A549 (cell line): ENCODE measurements around the gene SERPINE3. TPM values are rescaled to one million over a fixed set of nuclear protein-coding genes. Genes with fewer than 3 reads are reported as not detected.

Experiments used
- polyA plus RNA-seq, 4 experiments: library from polyadenylated mRNA; depleted of rRNA in 3 of 4; stranded (reverse); fragments of >200 nt; fragmentation: RNase III in 1 of 4; extraction: RNeasy Plus Mini Kit Qiagen cat#74134 plus additional on column Dnase treatment in 1 of 4; gene quantifications; 2 replicates in 3 of 4; 3 replicates in 1 of 4; pipeline ENCODE4 v1.2.3, GENCODE V29; 2011 to 2017
- small RNA-seq, 6 experiments: library from RNA; depleted of rRNA; stranded (forward); fragments of <200 nt; gene quantifications; one replicate each; pipeline ENCODE3, GENCODE V24; 2012

The SERPINE3 gene
- polyA plus RNA-seq, 2 of the 4 experiments (the other 2 are of a cell fraction) = 0.09 TPM; not detected in 1

Small RNAs within 50 kb of the gene (small RNA-seq; reads per million reads assigned to genes)
- gene MIR5693 = 0 reads per million in 6 experiments

Other genes with a start within 250 kb of the SERPINE3 start
- not detected in 2 replicates for gene C13orf42, start 228.4 kb upstream of the SERPINE3 start, polyA plus RNA-seq (2011; rRNA removed)
- gene C13orf42, start 228.4 kb upstream of the SERPINE3 start, polyA plus RNA-seq (2017; fragmentation: RNase III; extraction: RNeasy Plus Mini Kit Qiagen cat#74134 plus additional on column Dnase treatment) = not detected in 3 replicates
- gene FAM124A, start 117.3 kb upstream of the SERPINE3 start, polyA plus RNA-seq (2011; rRNA removed) = 1.5 and 1.6 TPM in 2 replicates
- 1.4 to 1.6 TPM (median 1.5 TPM) in 3 replicates for gene FAM124A, start 117.3 kb upstream of the SERPINE3 start, polyA plus RNA-seq (2017; fragmentation: RNase III; extraction: RNeasy Plus Mini Kit Qiagen cat#74134 plus additional on column Dnase treatment)
- 37.1 and 42.6 TPM in 2 replicates for gene INTS6, start 113.3 kb downstream of the SERPINE3 start, polyA plus RNA-seq (2011; rRNA removed)
- 11.5 to 12.6 TPM (median 12.1 TPM) in 3 replicates for gene INTS6, start 113.3 kb downstream of the SERPINE3 start, polyA plus RNA-seq (2017; fragmentation: RNase III; extraction: RNeasy Plus Mini Kit Qiagen cat#74134 plus additional on column Dnase treatment)
- gene WDFY2, start 244.8 kb downstream of the SERPINE3 start, polyA plus RNA-seq (2011; rRNA removed) = 8.5 TPM in 2 replicates
- 5.2 to 6.6 TPM (median 6.3 TPM) in 3 replicates for gene WDFY2, start 244.8 kb downstream of the SERPINE3 start, polyA plus RNA-seq (2017; fragmentation: RNase III; extraction: RNeasy Plus Mini Kit Qiagen cat#74134 plus additional on column Dnase treatment)